GM12872 (cell line): ENCODE results near the gene QPCTL.

Experiments
- TF ChIP-seq, protein P1 (sequence below): IDR thresholded peaks from 3 replicates; pipeline ENCODE4 v1.5.1; 2011; ENCODE audit warnings: low read depth, mild to moderate bottlenecking, low read length, moderate library complexity; ENCODE audit not compliant: insufficient read depth

The QPCTL gene

DNA sequence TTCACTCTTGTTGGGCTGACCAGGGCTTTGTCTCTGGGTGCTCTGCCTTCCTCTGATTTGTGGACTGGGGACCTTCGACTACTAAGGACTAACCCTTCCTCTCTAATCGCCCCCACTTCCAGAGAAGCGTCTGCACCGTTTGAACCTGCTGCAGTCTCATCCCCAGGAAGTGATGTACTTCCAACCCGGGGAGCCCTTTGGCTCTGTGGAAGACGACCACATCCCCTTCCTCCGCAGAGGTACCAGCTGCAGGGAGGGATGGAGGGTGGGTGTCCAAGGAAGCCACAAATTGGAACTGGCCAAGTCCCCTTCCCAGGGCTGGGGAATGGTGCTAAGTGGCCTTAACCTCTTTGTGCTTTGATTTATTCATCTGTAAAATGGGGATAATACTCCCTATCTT is 9.2 kb downstream of the QPCTL start:
- TF ChIP-seq, protein P1, sequence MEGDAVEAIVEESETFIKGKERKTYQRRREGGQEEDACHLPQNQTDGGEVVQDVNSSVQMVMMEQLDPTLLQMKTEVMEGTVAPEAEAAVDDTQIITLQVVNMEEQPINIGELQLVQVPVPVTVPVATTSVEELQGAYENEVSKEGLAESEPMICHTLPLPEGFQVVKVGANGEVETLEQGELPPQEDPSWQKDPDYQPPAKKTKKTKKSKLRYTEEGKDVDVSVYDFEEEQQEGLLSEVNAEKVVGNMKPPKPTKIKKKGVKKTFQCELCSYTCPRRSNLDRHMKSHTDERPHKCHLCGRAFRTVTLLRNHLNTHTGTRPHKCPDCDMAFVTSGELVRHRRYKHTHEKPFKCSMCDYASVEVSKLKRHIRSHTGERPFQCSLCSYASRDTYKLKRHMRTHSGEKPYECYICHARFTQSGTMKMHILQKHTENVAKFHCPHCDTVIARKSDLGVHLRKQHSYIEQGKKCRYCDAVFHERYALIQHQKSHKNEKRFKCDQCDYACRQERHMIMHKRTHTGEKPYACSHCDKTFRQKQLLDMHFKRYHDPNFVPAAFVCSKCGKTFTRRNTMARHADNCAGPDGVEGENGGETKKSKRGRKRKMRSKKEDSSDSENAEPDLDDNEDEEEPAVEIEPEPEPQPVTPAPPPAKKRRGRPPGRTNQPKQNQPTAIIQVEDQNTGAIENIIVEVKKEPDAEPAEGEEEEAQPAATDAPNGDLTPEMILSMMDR, result no peak

- TF ChIP-seq, protein P1, result no peak
These were observed 12.6 kb downstream of the QPCTL start for GRCh38 chr19:45705115-45705514.

GRCh38 chr19:45705710-45706415 is 13.4 kb downstream of the QPCTL start:
- TF ChIP-seq, protein P1, result no peak

GRCh38 chr19:45710356-45711130 is 18.1 kb downstream of the QPCTL start:
- TF ChIP-seq, protein P1, result no peak

- TF ChIP-seq, protein P1, result no peak
These were observed 19.6 kb downstream of the QPCTL start for GRCh38 chr19:45711851-45712698.

- TF ChIP-seq, protein P1, result no peak
These were observed 20.2 kb downstream of the QPCTL start for GRCh38 chr19:45712699-45713067.

DNA sequence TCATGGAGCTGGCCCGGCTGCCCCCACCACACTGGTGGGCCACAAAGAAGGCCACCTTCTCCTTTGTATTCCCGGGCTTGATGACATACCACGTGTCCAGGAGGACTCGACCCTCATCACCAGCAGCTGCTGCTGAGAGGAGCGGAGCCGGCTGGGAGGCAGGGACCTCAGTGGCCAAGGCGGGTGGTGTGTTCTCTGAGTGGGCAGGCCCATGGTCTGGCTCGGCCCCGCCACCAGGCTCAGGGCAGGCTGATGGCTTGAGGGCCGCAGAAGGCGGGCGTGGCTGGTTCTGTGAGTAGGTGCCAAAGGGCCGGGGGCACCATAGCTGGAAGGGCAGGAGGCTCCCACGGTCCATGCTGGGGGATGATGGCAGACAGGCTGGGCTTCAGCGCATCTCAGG is 20.7 kb downstream of the QPCTL start:
- TF ChIP-seq, protein P1, result no peak
